Endothelial cell (in vitro differentiated cells): ENCODE results near the gene CTCF. TPM values are rescaled to one million over a fixed set of nuclear protein-coding genes. Genes with fewer than 3 reads are reported as not detected.

ENCODE experiments used
- DNase-seq: peaks from one replicate; pipeline ENCODE4 v3.0.0; 2021; ENCODE audit warnings: low spot score
- H3K27ac Mint-ChIP-seq: one replicate; pipeline ENCODE4 v1.8.0; 2021; ENCODE audit warnings: mixed read lengths, inconsistent platforms; ENCODE audit not compliant: unreplicated experiment
- H3K27me3 Mint-ChIP-seq: one replicate; pipeline ENCODE4 v1.8.0; 2021; ENCODE audit warnings: mild to moderate bottlenecking, moderate library complexity, mixed read lengths, inconsistent platforms; ENCODE audit not compliant: unreplicated experiment
- H3K36me3 Mint-ChIP-seq: one replicate; pipeline ENCODE4 v1.8.0; 2021; ENCODE audit warnings: mild to moderate bottlenecking, low read depth, mixed read lengths, inconsistent platforms; ENCODE audit not compliant: unreplicated experiment
- H3K4me1 Mint-ChIP-seq: one replicate; pipeline ENCODE4 v1.8.0; 2021; ENCODE audit warnings: mild to moderate bottlenecking, mixed read lengths, inconsistent platforms; ENCODE audit not compliant: unreplicated experiment
- H3K4me3 Mint-ChIP-seq: one replicate; pipeline ENCODE4 v1.8.0; 2021; ENCODE audit warnings: mild to moderate bottlenecking, mixed read lengths, inconsistent platforms; ENCODE audit not compliant: unreplicated experiment
- H3K9me3 Mint-ChIP-seq: one replicate; pipeline ENCODE4 v1.8.0; 2021; ENCODE audit warnings: mixed read lengths, inconsistent platforms; ENCODE audit not compliant: unreplicated experiment
- CTCF ChIP-seq: fragments of 200-600 bp; sonication (generic); IDR thresholded peaks from one replicate; pipeline ENCODE4 v1.5.0; 2021; ENCODE audit warnings: antibody characterized with exemption; ENCODE audit not compliant: unreplicated experiment
- total RNA-seq: library from RNA; stranded (reverse); fragmentation: NEBNext Ultra II Directional; extraction: Animal tissue kit (Norgen Biotek cat#: 25700); gene quantifications from one replicate; pipeline ENCODE4 v1.2.1, GENCODE V29; 2021; ENCODE audit not compliant: unreplicated experiment

Gene CTCF
- total RNA-seq, 1 donor from 2014 or later = 40.1 TPM

DNA sequence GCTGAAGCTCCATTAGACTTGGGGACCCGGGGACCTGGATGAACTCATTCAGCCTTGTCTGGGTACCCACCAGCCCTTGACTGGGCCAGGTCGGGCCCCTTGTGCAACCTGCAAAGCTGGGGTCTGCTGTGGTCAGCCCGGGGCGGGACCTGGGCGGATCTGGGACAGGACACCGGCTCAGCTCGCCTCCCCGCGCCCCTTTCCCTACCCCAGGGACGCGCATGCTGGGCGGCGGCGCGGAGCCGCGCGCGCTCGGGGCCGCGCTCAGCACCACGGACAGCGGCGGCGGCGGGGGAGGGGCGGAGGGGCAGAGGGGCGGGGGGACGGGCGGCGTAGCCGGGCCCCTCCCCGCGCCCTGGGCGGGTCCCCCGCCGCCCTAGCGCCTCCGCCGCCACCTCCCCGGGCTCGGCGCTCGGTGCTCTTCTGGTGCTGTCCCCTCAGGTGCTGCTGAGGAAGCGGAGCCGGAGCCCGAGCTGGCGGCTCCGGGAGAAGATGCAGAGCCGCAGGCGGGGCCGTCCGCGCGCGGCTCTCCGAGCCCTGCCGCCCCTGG lies 90.3 kb downstream of the CTCF start:
- Mint-ChIP-seq H3K4me3 (no peak overlapping the region), H3K4me1 (peaks cover 9% of the 10 kb centered on the region), H3K27me3 (peaks cover 29% of the 10 kb centered on the region), H3K27ac (no peak overlapping the region), H3K9me3 (no peaks in the 10 kb centered on the region), H3K36me3 (peaks cover 14% of the 10 kb centered on the region)
- no peak for DNase-seq
- TF ChIP-seq CTCF = no peak

DNA sequence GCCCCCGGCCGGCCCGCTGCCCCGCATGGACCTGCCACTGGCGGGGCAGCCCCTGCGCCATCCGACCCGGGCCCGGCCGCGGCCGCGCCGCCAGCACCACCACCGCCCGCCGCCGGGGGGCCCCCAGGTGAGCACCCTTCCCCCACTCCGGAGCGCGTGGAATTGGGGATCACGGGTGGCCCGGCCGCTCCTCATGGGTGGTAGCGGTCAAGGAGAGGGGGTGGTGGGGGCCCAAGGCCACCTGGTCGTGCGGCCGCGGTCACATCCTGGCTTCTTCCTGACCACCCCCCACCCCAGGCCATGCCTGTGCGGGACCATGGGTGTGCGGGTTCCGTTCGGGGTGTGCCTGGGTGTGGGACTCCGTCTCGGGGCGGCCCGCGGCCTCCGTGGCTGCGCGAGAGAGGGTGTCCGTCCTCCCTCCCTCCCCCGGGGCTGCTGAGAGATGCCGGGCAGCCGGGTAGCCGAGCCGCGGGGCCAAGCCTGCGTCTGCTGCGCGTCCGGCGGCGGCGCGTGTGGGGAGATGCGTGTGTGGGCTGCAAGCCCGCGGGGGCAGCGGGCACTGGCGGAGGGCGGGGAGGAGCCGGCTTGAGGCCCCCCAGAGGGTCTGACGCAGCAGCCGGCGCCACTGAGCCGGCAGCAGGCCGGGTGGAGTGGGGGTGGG lies 90.9 kb downstream of the CTCF start:
- no peaks in the 10 kb centered on the region for H3K9me3 Mint-ChIP-seq
- H3K4me3 Mint-ChIP-seq = no peak overlapping the region
- H3K27me3 Mint-ChIP-seq = peaks cover 29% of the 10 kb centered on the region
- TF ChIP-seq CTCF = peak; percentile 60
- H3K4me1 Mint-ChIP-seq = peaks cover 9% of the 10 kb centered on the region
- no peak overlapping the region for H3K27ac Mint-ChIP-seq
- no peak for DNase-seq
- peaks cover 14% of the 10 kb centered on the region for H3K36me3 Mint-ChIP-seq

DNA sequence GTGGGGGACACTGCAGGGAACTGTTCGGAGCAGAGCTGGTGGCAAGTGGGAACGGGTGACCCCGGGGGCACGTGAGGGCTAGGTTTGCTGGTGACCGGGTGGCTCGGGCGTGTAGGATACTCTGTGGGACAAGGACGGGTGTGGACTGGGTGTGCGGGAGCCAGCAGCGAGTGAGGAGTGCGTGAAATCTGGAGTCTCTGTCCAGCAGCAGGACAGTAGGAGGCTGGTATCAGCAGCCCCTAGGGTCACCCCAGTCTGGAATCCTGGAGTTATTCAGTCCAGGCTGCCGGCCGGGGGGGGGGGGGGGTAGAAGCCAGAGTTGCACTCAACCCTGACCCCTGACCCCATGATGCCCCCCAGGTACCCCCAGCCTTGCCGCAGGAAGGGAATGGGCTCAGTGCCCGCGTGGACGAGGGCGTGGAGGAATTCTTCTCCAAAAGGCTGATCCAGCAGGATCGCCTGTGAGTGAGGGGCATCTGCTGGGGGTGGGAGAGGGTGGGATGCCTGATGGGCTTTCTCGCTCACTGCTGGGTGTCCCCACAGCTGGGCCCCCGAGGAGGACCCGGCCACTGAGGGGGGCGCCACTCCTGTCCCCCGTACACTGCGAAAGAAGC lies 91.6 kb downstream of the CTCF start:
- no peak overlapping the region for H3K27ac Mint-ChIP-seq
- no peaks in the 10 kb centered on the region for H3K9me3 Mint-ChIP-seq

DNA sequence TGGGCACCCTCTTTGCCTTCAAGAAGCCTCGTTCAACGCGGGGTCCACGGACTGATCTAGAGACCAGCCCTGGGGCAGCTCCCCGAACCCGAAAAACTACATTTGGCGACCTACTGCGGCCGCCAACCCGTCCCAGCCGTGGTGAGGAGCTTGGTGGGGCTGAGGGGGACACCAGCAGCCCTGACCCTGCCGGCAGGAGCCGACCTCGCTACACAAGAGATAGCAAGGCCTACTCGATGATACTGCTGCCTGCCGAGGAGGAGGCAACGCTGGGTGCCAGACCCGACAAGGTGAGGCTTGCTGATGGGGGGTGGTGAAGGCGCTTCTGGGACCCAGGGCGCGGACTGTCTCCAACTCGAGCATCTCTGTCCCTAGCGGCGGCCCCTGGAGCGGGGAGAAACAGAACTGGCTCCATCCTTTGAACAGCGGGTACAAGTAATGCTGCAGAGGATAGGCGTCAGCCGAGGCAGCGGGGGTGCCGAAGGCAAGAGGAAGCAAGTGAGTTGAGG lies 92.1 kb downstream of the CTCF start:
- Mint-ChIP-seq H3K9me3 (no peaks in the 10 kb centered on the region), H3K27me3 (peaks cover 33% of the 10 kb centered on the region), H3K4me3 (no peak overlapping the region), H3K4me1 (peaks cover 9% of the 10 kb centered on the region), H3K27ac (no peak overlapping the region), H3K36me3 (peaks cover 14% of the 10 kb centered on the region)
- TF ChIP-seq CTCF = no peak
- no peak for DNase-seq

More for the DNA sequence above, 91.6 kb downstream of the CTCF start:
- no peak for DNase-seq
- Mint-ChIP-seq H3K4me1 (peaks cover 9% of the 10 kb centered on the region), H3K4me3 (peak overlapping the region; percentile 78), H3K36me3 (peaks cover 14% of the 10 kb centered on the region), H3K27me3 (peaks cover 29% of the 10 kb centered on the region)
- TF ChIP-seq CTCF = no peak

DNA sequence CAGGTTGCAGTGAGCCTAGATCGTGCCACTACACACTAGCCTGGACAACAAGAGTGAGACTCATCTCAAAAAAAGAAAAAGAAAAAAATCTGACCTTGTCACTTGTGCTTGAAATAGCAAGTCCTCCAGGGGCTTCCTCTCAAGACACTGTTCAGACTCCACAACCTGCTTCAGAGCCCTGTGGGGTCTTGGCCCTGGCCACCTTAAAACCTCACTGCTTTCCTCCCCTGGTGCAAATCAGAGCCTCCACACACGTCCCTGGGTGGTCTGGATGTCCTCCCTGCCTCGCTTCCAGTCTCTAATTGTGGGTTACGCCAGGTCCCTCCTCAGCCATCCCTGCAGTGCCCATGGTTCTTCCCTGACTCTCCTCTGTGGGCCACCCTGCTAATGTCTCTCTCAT lies 93.0 kb downstream of the CTCF start:
- no peaks in the 10 kb centered on the region for H3K9me3 Mint-ChIP-seq
- TF ChIP-seq CTCF = no peak
- peaks cover 12% of the 10 kb centered on the region for H3K36me3 Mint-ChIP-seq
- H3K4me3 Mint-ChIP-seq = peak overlapping the region; percentile 61
- peaks cover 31% of the 10 kb centered on the region for H3K27me3 Mint-ChIP-seq
- H3K4me1 Mint-ChIP-seq = peaks cover 6% of the 10 kb centered on the region
- H3K27ac Mint-ChIP-seq = peak overlapping the region; percentile 9
- DNase-seq = no peak
